ENCODE data around the gene AXIN1.
A peak's percentile ranks its signal among the peaks of the same experiment; 100 is the strongest.
"Not testable (repeated sequence)": the region's sequence is repeated elsewhere in the genome, so short reads cannot be mapped to it uniquely, and the experiment has no call there.

AXIN1 gene

DNA sequence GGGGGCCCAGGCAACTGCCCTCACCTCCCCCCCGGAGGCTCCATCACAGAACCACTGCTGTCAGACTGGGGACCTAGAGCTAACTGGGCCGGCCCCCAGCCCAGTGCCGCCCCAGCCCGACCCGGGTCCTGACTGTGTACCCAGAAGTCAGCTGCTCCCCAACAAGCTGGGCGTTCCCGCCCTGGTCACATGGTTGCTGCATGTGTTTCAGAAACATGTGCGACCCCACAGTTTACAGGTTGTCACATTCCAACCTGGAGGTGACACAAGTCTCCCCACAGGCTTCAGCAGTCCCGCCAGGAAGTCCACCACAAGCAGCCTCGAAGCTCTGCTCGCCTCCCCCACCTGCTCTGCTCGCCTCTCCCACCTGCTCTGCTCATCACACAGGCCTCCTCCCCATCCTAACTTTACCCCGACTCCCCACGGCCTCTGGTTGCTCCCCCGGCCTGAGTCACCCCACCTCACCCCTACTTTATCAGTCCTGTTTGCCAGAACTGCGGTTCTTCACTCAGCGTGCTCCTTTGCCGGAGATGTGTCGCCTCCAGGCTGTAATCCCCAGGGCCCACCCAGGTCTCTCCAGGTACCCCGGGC is 16.8 kb upstream of the AXIN1 start:
- no peak for DNase-seq

DNA sequence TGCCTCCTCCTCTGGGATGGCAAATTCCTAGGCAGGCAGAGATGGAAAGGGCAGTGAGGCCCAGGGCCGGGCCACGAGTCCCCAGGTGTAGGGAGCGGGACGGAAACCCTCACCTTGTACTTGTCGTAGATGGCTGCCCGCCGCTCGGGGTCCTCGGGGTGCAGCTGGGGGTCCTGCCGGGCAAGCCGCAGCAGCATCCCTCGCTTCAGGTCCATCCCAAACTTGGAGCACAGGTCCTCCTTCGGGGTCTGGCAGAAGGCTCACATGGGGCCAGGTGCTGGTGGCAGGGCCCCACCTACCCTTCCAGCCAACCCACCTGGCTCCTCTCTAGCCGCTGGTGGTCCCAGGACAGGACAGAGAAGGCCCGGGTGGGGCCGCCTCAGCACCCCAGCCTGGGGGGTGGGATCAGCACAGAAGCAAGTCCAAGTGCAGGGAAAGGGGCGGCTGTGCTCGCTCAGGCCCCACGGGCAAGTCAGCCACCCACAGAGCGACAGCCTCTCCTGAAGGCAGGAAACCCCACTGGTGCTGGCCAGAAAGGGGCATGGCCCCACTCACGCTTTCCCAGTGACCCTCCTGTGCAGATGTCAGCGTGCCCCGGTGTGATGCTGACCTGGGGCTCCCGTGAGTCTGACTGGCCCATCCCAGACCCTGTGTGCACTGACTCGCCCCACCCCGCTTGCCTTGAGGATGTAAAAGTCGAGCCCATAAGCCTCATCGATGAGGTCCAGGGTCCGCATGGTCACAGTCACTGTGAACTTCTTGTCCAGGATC is 16.1 kb upstream of the AXIN1 start:
- no peak for DNase-seq

DNA sequence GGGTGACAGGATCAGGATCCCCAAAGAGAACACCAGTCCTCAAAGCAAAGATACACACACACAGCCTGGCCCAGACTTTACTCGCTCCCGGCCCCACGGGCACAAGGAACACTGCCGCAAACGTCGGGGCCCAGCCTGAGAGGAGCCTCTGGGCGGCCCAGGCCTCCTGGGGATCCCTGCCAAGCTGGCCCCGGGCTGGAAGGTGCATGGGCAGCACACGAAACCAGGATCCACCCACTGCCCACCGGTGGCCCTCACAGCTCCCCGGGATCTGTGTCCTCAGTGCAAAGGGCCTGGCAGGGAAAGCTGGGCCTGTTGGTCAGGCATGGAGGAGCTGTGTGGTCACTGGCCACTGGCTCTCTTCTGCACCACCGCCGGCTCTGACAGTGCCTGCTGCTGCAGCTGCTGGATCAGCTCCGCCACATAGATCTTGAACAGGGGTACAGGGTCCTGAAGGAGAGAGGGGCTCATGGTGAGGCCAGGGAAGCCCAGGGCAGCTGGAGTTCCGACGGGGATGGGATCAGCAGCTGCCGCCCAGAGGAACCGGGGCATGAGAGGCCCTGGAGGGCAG is 14.9 kb upstream of the AXIN1 start:
- no peak for DNase-seq

DNA sequence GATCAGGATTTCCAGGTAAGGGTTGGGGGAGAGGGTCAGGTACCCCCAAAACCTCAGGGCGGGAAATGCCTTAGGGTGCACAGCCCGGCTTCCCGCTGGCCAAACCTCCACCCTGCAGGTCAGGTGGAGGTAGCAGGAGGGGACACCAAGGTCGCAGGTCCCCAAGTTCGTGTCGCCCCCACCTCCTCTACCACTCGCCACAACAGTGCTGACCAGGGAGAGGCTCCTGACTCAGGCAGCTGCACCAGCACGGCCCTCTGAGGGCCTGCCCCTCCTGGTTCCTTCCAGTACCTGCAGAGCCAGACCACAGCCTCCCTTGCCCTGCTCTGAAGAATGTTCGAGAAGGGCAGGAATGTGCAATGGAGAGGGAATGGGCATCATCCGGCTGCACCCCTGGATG is 14.0 kb upstream of the AXIN1 start:
- no peak for DNase-seq

DNA sequence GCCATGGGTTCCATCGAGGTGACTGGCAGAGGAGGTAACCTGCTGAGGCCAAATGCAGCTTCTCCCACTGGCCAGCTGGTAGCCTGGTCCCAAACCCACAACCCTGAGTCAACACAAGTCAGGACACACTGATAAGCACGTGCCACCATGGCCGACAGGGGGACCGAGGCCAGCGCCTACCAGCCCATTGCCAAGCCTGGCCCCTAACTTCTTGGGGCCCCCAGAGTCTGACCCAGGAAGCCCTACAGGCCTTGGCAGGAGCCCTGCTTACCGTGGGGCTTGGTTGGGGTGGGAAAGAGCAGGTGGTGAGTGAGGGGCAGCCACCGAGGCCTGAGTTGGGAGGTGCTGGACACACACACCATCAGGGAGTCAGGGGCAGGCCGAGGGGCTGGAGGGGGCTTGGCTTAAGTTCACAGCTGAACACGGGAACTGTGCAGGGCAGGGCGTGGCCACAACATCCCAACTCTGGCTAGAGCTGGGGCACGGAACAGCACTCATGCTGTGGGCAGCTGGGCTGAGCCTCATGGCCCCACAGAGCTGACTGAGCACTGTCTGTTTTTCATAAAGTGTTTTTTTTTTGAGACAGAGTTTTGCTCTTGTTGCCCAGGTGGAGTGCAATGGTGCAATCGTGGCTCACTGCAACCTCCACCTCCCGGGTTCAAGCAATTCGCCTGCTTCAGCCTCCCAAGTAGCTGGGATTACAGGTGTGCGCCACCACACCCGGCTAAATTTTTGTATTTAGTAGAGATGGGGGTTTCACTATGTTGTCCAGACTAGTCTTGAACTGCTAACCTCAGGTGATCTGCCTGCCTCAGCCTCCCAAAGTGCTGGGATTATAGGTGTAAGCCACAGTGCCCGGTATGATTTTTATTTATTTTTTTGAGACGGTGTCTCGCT is 12.3 kb upstream of the AXIN1 start:
- no peak for DNase-seq

DNA sequence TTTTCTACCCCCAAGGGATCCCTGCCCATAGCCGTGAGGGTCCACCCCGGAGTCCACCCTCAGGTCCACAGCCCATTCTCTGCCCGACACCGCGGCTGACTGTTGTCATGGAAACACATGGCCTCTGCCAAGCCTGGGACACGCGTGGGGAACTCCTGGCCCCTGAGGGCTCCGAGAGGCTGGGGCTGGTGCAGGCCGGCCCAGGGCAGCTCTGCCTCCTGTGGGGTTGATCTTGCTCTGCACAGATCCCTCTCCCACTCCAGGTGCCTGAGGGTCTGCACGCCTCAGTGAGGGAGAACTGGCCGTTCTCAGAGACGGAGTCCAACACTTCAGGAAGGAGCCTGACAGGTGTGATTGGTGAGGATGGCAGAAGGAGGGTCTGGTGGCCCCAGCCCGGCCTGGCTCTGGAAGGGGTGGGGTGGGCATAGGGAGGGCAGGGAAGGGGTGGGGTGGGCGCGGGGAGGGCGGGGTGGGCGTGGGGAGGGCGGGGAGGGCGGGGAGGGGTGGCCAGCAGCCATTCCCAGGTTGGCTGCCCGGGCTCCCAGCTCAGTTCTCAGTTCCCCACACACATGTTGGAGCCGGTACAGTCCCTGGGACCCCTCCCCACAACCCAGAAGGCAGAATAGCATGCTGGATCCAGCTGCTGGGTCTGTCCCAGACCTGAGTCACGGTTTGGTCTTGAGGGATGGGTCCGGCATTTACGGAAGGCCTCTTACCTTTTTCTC is 11.4 kb upstream of the AXIN1 start:
- DNase-seq, result no peak

DNA sequence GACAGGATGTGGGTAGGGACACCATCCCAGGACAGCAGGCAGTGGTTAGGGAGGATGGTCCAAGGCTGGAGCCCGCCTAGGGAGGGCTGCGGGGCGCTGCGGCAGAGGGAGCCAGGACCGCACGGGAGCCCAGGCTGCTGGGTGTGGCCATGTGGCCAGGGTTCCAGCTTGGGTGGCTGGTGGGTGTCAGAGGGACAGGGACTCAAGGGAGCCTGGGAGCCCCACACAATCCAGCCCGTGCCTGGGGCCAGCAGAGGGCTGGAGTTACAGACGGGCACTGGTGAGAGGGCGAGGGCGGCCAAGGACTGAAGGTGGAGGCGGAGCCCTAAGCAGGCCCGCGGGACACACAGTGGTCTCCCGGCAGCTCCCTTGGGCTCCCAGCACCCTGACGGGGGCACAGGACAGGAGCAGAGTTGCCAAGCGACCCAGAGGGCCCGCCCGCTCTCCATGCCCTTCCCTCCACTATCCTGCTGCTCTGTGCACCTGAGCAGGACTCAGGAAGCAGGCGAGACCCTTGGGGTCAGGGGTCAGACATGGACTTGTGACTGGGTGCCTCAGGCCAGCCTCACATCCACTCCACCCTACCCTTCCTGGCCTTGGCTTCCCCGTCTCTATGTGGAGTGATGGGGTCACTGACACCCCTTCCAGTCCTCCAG is 10.7 kb upstream of the AXIN1 start:
- DNase-seq, result no peak

DNA sequence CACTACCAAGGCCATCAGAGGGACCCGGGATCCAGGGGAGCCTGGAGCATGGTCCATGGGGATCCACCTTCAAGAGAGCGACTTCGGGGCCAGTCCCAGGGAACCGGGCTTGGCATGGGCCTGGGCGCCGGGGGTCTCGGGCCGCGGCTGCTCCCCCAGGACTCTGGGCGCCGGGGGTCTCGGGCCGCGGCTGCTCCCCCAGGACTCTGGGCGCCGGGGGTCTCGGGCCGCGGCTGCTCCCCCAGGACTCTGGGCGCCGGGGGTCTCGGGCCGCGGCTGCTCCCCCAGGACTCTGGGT is 10.1 kb upstream of the AXIN1 start:
- DNase-seq, result not testable (repeated sequence)

DNA sequence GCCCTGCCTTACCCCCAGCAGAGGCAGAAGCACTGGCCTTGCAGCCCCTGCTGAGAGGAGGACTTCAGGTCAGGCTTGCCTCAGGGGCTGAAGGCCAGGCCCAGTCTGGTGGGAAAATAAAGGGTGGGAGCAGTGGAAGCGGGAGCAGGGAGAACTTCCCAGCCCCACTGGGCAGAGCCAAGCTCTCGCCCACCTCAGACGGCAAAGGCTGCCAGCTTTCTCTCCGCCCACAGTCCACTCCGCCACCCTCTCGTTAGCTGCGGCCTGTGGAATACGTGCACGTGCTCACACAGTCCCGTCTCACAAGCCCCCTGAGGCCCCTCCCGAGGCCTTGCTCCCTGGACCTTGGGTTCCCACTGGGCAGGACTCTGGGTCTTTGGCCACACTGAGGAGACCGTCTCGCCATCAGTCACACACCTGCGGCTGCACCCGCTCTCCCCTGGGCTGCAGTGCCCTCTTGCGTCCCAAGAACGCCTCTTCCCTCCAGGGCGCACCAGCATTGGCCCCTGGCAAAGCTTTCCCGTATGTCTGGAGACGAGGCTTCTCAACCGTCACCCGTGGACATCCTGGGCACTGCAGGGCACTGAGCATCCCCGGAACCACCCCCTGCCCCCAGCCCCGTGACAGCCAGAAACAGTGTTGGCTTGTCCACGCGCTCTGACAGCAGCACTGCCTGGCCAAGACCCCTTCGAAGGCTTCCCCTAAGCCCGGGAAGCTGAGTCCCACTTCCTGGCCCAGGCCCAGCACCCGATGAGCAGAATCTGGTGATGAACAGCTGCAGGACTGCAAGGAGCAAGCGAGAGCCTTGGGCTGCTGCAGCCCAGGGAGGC is 9.6 kb upstream of the AXIN1 start:
- peak; percentile 79 for DNase-seq

DNA sequence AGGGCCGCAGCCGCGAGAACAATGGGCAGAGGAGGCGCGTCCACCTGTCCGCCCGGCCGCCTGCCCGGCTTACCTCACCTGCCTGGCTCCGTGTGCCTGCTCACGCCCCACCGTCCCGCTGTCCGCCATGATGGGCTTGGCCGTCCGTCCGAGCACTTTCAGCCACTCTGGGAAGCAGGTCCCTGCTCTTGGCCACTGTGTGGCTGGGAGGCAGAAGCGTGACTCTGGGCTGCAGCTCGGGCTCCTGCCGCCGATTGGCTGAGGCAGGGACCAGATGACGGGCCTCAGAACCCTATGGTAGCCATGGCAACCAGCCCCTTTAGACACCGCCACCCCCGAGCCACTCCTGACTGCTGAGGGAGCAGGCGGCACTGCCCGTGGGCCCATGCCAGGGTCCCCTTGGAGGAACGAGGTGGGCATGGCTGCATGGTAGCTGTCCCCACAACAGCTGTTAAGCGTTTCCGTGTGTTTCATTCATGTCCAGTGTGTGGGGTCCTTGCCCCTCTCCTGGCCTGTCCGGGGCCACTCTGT is 8.9 kb upstream of the AXIN1 start:
- peak; percentile 60 for DNase-seq

DNA sequence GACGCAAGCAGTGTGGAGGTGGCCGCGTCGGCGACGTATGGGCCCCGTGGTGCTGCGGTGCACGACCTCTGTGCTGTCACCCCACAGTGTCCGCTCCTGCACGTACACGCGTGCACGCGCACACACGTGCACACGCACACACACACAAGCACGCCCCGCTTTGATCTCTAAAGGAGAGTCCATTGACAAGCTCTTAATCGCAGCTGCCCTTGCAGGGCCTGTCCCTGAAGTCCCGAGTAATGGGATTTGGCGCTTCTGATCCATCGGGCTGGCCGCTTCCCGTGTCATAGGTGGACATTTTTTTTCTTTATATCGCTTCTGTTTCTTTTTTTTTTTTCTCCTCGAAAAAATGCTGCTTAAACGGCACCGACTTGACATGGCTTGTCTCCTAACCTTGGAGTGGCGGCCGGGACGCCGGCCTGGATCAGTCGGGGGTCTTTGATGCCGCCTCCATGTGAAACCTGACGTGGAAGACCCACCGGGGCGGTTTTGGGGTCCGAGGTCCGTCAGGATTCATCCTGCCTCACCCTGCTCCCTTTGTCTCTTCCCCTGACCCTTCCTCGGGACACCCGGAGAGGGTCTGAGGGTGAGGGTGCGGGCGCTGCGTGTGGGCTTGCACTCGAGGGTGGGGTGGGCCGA is 8.3 kb upstream of the AXIN1 start:
- DNase-seq, result no peak

DNA sequence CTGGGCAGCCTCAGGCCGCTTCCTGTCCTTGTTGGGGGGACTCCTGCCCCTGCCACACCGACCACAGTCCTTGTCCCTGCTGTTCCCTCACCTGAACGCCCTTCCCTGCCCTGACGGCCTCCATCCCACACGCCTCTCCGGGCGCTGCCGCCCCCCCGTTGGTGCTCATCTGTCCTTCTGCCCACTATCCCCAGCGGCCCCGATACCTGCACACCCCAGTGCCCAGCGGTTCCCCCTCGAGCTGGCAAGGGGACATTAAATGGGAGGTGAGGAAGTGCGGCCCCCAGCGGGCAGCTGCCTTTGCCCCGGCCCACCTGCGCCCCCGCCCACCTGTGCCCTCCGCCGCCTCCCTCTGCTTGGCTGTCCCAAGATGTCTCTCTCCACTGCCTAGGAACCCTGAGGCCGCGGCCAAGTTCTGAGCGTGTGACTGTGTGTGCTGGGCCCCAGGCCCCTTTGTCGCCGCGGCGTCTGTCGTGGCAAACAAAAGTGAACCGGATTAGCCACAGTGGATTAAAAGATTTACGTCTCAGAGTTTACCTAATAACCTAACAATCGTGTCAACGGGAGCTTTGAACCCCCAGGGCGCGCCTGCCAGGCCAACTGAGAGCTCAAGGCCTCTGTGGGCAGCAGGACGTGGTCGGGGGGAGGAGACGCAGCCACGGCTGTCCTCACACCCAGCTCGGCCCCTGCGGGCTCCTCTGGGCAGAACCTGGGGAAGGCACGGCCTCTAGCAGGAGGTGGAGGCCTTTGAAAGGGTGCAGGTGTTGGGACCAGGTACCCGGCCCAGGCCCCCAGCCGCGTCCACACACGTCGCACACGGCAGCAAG is 7.6 kb upstream of the AXIN1 start:
- DNase-seq, result no peak

DNA sequence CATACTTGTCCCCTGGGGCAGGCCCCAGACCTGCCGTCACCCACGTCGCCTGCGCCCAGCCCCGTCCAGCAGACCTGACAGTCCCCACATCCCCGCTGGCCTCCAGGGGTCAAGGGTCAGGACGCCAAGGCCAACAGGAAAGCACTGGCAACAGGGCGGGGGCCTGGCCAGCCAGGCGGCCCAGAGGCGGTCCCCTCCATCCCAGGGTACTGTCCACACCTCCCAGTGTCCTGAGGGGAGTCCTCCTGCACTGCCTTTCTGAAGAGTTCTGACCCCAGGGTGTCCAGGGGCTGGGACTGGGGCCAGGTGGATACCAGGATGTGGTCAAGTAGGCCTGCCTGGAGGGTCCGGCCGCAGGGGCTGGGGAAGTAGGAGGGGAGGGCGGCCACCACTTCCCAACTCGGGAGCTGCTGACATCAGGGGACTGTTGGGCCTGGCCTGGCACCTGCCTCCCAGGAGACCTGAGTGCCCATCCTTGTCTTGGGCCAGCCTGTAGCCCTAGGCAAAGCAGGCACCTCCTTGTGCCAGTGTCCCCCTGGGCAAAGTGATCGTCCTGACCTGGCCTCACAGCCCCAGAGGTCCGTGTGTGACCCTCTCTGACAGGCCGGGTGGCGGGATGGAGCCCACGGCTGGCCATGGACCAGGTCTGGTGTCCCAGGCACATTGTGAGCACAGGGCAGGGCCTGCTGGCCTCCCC is 6.7 kb upstream of the AXIN1 start:
- no peak for DNase-seq

DNA sequence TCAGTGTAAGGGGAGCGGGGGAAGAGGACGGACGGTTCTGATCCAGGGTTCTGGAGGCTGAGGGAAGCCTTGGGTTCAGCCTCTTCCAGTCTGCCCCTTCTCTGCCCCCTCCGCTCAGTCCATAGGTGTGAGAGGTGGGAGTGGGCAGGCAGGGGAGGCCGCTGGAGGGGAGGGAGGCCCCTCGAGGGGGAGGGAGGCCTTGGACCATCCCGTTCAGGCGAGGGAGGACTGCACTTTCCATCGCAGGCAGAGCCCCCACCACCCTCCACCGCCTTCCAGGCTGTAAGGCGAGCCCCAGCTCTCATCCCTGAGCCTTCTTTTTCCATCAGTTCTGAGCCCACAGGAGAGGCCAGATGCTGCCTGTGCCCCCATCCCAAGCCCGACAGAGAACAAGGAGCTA is 4.2 kb upstream of the AXIN1 start:
- DNase-seq, result no peak

DNA sequence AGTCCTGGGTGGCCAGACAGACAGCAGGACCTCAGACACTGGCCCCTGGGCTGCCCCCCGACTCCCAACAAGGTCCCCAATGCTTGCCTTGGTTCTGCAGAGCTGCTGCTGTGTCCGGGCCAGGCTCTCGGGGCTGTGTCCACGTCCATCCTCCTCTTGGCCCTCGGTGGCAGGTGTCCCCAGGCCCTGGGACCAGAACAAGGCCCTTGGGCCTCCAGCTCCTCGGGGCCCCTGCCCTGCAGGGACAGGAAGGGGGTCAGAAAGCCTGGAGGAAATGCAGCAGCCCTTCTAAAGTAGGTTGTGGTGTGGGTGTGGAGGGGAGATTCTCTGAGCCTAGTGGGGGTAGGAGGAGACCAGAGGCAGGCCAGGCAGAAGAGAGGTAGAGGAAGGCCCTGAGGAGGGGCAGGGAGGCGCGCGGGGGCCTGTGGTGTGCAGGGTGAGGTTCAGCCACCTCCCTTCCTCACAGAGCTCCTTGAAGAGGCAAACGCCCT is 2.5 kb upstream of the AXIN1 start:
- DNase-seq, result no peak

DNA sequence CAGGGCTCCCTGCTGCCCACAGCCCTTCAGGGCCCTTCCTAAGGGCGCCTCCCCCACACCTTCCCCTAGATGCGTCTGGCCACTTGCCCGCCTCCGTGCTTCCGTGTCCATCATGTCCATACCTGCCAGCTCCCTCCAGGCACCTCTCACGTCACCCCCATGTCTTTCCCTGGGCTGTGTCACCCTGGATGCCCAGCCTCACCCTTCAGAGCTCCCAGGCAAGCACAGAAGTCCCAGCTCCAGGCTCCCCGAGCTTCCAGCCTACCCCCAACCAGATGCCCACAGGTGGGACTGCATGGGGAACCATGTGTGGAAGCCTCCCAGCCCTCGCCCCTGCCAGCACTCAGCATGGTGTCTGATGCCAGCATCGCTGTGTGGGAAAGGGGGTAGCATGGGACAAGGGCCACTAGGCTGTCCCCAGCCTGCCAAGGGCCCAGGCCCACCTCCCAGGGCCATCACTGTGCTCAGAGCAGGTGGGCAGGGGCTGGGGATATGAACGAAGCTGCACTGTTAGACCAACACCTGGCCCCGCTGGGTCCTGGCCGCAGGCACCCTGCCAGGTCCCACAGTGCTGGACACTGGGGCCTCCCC is 1.9 kb upstream of the AXIN1 start:
- DNase-seq, result no peak

DNA sequence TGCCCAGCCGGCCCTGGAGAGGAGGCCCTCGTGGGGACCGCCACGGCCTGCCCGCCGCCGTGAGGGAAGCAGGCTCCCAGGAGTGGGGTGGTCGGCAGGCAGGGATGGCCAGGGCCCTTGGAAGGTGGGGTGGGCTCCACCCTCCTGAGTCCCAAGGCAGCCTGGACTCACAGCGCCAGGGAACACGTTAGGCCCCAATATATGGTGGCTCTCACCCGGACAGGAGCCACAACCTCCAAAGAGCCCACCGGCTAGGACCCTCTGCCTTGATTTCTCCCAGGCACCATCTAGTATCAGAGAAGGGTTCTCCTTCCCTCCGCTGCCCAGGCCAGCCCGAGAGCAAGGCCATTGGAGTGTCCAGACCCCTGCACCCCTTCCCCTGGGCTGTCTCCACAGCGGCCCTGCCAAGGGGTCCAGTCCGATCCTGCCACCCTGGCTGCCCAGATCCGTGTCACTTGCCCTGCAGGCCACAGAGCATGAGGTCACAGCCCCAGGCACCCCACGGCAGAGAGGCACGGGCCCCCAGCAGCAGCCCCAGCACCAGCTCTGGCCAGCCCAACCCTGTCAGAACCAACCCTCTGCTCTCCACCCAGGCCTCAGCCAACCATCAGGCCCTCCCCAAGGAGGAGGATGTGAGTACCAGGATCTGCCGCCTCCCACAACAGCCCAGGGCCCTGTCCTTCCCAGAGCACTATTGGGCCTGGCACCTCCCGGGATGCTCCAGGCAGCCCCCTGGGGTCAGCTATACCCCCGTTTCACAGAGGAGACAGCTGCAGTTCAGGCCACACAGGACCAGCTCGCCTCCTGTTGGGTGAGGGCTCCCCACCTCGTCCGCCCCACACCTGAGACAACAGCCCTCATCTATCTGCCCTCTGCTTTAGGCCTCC is 1.1 kb upstream of the AXIN1 start:
- DNase-seq, result no peak
